HG03045 (cell line): ENCODE measurements around the gene WDR31.
A peak's percentile ranks its signal among the peaks of the same experiment; 100 is the strongest.
"Not testable (repeated sequence)": the region's sequence is repeated elsewhere in the genome, so short reads cannot be mapped to it uniquely, and the experiment has no call there.

Source experiments
- ATAC-seq: cut with Tn5 transposase; IDR thresholded peaks from one replicate; pipeline ENCODE4 v1.9.1; 2021; ENCODE audit warnings: mild to moderate bottlenecking, moderate library complexity; ENCODE audit not compliant: unreplicated experiment

Gene WDR31

DNA sequence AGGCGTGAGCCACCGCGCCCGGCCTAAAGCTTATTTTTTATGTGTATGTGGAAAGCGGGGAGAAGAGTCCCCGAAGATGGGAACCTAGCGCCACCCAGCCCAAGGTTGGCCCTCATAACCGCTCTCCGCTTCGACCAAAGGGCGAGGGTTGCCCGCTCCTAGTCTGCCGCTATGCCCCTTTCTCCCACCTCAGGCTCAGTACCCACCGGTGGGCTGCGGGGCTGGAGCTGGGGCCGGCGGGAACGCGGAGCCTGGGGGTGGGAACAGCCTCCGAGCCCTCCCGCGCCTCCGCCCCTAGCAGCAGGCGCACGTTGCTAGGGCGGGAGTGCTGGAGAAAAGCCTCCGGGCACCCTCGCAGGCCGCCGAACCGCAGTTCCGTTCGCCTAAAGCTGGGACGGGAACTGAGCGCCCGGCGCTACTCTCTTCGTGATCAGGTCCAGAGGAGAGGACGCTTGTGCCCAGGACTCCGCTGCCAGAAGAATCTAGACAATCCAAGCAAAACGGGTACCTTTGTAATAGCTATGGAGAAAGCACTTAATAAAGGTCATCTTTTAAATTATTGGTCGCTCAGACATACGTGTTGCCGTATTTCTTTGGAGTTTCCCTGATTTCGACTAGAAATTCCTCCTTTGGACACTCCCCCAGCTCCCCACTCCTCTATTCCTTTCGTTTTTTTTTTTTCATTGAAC, at the start of gene WDR31:
WDR31 (minus strand) TSS at position 265 of the 689 bp plus-strand sequence. CDS start 8,253 bp downstream, outside the sequence.
- ATAC-seq = peak; percentile 98

DNA sequence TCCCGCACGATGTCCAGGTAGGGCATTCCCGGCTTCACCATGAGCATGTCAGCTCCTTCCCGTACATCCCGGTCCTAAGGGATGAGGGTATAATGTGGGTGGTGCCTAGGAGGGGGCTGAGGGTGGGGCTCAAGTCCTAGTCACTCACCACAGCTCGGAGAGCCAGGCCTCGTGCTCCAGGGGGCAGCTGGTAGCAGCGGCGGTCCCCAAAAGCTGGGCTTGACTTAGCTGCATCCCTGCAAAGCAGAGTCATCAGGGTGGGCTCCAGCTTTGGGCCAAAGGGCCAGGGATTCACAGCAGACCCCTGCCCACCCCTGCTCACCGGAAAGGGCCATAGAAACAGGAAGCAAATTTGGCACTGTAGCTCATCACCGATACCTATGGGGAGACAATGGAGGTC, 49.4 kb upstream of the WDR31 start:
- no peak for ATAC-seq

GRCh38 chr9:113388833-113389232, 48.8 kb upstream of the WDR31 start:
- ATAC-seq = no peak

DNA sequence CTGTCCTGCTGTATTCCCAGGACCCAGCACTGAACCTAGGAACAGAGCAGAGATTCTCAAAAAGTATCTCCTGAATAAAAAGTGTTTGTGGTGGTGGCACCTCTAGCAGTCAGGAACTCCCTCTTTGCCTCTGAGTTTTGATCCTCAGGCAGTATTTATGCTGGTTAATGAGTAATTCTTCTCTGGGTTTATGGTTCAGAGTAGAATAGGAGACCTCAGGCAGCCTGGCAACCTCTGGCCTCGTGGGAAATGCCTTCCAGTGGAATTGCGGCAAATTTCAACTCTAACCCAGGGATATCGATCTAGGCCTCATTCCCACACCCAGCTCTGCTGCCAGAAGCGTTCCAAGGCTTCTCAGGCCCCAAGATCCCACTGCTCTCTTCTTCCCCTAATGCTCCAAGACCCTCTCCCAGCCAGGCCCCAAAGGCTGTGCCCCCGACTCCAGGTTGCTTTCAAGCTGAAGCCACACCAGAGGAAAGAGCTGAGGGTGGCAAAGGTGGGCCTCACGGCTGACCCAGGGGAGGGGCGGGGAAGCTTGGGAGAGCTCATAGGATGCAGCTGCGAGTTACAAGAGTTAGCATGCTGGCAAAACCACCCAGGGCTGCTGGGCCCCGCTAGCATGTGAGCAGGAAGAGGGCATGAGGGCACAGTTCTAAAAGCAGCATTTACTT, 47.6 kb upstream of the WDR31 start:
- no peak for ATAC-seq

- no peak for ATAC-seq
Measured at GRCh38 chr9:113386571-113387393, 46.7 kb upstream of the WDR31 start.

DNA sequence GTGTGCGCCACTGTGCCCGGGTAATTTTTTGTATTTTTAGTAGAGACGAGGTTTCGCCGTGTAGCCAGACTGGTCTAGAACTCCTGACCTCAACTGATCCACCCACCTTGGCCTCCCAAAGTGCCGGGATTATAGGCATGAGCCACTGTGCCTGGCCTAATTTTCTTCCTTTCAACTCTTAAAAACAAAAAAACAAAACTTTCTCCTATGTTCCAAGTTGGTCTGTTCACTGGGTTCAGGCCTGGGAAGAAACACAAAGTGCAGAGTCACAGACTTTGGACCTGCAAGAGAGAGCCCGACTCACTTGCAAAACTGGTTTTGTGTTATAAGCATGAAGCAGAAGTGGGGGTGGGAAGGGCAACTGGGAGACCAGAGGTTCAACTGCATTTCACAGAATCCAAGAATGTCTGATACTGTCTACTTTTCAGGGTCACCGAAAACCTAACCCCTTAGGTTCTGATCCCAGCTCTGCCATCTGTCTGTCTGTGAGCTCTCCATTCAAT, 41.9 kb upstream of the WDR31 start:
- no peak for ATAC-seq

DNA sequence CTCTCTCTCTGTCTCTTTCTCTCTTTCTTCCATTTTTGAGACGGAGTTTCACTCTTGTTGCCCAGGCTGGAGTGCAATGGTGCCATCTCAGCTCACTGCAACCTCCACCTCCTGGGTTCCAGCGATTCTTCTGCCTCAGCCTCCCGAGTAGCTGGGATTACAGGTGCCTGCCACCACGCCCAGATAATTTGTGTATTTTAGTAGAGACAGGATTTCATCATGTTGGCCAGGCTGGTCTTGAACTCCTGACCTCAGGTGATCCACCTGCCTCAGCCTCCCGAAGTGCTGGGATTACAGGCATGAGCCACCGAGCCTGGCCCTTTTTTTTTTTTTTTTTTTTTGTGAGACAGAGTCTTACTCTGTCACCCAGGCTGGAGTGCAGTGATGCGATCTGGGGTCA, 41.4 kb upstream of the WDR31 start:
- ATAC-seq = not testable (repeated sequence)

DNA sequence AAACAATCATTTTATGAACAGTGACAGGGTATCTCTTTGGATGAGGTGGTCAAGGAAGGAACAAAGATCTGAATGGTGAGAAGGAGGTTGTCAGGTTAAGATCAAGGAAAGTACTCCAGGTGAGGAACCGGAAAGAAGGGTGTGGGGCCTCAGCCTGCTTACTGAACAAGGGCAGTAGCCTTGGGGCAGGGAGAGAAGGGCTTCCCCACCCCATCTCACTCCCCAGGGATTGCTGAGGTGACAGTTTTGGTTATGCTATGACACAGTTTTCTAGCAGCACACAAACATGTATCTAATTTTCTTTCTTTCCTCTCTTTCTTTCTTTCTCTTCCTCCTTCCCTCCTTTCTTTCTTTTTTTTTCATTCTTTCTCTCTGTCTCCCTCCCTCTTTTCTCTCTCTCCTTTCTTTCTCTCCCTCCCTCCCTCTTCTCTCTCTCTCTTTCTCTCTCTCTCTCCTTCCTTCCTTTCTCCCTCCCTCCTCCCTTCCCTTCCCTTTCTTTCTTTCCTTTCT, 40.8 kb upstream of the WDR31 start:
- no peak for ATAC-seq

- ATAC-seq = not testable (repeated sequence)
Measured at GRCh38 chr9:113379829-113380210, 39.7 kb upstream of the WDR31 start.

DNA sequence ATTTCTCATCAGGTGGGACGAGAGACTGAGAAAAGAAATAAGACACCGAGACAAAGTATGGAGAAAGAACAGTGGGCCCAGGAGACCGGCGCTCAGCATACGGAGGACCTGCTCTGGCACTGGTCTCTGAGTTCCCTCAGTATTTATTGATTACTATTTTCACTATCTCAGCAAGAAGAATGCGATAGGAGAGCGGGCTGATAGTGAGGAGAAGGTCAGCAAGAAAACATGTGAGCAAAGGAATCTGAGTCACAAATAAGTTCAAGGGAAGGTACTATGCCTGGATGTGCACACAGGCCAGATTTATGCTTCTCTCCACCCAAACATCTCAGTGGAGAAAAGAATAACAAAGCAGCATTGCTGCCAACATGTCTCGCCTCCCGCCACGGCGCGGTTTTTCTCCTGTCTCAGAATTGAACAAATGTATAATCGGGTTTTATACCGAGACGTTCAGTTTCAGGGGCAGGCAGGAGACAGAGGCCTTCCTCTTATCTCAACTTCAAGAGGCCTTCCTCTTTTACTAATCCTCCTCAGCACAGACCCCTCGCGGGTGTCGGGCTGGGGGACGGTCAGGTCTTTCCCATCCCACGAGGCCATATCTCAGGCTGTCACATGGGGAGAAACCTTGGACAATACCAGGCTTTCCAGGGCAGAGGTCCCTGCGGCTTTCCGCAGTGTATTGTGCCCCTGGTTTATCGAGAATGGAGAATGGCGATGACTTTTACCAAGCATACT, 39.2 kb upstream of the WDR31 start:
- ATAC-seq = not testable (repeated sequence)

DNA sequence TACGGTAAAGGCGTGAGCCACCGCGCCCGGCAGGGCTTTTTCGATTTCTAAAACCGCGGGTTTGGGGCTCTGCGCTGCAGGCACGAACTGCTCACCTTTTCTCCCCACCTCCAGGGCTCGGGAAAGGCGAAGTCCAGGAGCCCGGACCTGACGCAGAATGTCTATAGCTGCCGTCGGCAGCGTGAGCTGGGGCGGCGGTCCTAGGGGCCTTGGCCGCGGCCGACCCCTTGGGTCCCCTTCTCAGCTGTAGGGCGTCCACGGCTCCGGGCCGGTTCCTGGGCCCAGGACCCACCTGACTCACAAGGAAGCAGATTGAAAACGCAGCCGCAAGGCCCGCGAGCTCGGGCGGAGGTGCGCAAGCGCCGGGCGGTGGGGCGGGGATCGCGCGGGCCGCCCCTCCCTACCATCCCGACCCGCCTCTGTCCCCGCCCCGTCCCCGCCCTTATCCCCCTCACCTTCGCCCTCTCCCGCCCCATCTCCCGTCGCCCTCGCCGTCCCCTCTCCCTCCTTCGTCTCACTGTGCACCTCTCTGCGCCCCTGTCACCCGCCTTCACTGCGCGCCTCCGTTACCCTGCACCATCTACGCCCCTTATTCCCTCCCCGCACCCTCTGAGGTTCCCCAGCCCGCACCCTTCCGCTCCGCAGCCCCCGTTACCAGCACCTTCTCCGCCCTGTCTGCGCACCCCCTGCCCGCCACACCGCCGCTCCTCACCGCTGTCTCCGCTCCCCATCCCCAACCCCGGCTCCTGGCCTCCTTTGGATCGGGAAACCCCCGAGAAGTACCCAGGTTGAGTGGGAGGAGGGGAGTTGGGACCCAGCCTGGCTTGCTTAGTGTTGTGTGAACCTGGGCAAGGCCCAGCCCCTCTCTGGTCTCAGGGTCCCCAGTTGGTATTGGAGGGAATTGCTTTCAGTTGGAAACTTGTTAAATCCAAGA, 36.8 kb upstream of the WDR31 start, which contains the start of gene HDHD3:
HDHD3 (minus strand) TSS at position 353 of the 934 bp plus-strand sequence. CDS start 2,632 bp downstream, outside the sequence.
- ATAC-seq = peak; percentile 86

DNA sequence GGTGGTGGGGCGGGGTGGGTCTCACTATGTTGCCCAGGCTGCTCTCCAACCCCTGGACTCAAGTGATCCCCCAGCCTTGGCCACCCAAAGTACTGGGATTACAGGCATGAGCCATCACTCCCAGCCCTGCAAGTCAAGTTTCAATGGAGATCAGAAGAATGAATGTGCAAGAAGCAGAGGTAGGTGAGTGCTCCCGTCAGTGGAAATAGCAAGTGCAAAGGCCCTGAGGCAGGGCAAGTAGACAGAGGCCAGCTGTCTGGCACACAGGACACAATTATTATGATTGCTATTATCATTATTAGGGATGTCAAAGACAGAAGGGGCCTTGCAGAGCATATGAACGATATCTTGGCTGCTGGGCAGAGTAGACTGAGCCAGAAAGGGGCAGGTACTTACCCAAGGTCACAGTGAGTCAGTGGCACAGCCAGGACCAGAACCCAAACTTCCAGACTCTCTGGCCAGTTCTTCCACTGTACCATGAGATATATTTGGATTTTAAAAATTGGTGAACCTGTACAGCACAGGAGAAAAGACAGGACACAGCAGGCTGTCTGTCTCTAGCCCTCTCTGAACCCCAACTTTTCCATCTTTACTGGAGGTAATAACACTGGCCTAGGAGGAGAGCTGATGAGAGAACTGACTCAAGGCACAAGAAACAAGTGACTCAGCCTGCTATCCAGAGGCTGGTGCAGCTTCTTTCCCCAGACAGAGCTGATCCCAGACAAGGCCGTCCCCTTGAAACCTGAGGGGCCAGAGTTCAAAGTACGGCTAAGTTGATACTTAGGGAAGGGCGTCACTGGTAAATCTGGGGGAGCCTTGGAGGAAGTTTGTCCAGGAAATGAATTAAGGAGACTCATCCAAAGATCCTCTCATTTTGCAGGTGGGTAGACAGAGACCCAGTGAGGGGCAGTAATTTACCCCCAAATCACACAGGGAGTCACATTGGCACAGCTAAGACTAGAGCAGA, 35.3 kb upstream of the WDR31 start:
- ATAC-seq = no peak

DNA sequence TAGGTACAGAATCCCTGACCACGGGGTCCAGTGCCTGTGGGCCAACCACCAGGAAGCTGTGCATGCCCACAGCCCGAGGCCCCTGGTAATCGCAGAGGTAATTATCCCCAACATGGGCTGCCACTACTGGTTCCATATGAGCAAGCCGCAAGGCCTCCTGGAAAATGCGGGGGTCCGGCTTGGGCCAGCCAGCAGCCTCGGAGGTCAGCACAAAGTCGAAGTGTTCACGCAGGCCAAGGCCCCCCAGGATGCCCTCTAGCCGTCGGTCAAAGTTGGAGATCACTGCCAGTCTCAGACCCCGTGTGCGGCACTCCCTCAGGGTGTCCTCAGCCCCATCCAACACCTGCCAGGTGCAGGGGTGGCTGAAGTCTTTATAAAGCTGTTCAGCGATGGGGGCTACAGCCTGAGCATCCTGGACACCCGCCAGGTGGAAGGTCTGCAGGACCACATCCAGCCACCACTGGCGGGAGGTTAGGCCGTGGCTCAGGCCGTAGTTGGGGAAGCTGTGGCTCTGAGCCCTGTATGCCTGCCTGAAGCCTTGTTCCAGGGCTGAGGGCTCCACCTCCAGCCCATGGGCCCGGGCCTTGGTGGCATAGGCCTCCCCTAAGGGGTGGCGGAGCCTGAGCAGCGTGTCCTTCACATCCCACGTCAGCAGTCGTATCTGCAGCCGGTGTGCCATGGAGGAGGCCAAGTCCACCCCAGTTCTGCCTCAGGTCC, 33.8 kb upstream of the WDR31 start:
- no peak for ATAC-seq

DNA sequence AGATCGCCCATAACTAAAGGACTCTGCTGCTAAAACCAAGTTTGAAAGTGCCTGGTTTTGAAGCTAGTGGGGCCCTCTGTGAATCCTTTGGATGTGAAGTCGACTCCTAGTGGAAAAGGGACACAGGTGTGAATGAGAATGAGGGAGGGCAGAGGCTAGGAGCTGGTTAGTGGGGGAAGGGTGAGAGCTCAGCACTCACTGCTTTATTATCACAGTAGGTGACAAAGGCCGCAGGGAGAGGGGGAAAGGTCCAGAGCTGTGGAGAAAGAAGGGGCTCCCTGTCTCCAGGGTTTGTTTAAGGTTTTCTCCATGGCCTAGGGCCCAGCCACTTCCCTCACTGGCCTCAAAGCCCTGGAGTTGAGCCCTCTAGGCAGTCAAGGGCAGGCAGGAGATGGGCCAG, 33.2 kb upstream of the WDR31 start:
- no peak for ATAC-seq

- ATAC-seq = no peak
Measured at GRCh38 chr9:113372059-113372458, 32.0 kb upstream of the WDR31 start.

DNA sequence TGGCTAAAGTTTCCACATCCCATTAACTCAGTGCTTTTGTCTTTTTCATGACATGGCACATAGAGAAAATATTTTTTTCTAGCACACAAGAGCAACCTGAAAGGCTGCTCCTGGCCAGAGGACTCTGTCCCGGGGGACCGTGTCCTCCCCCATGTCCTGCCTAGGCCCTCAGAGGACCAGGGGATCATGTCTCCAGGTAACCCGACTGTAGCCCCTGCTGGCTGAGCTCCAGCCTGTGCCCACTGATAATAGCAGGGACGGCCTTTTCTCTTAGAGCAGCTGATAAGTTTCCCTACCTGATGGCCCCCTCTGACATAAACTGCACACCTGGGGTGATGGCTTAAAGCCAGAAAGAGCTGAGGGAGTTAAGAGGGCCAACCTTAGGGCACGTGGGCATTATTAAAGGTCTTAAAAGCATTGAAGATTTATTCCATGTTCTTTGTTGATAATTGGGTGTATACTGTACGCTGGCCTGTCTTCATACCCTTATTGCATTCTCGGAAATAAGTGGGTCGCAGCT, 30.8 kb upstream of the WDR31 start:
- no peak for ATAC-seq

- ATAC-seq = no peak
Measured at GRCh38 chr9:113369855-113370140, 29.7 kb upstream of the WDR31 start.
